ENCODE measurements around the gene LGR4. TPM values are rescaled to one million over a fixed set of nuclear protein-coding genes. Genes with fewer than 3 reads are reported as not detected.
"Not testable (repeated sequence)": the region's sequence is repeated elsewhere in the genome, so short reads cannot be mapped to it uniquely, and the experiment has no call there.

The LGR4 gene
- total RNA-seq, 1 donor from 2014 or later: 51.5 TPM

GRCh38 chr11:27456140-27456794, 16.3 kb downstream of the LGR4 start:
- Mint-ChIP-seq H3K4me1 (peaks cover 57% of the 10 kb centered on the region), H3K27ac (ENCODE audit: unreplicated experiment) (peak overlapping the region; percentile 5)
- TF ChIP-seq, protein P1, sequence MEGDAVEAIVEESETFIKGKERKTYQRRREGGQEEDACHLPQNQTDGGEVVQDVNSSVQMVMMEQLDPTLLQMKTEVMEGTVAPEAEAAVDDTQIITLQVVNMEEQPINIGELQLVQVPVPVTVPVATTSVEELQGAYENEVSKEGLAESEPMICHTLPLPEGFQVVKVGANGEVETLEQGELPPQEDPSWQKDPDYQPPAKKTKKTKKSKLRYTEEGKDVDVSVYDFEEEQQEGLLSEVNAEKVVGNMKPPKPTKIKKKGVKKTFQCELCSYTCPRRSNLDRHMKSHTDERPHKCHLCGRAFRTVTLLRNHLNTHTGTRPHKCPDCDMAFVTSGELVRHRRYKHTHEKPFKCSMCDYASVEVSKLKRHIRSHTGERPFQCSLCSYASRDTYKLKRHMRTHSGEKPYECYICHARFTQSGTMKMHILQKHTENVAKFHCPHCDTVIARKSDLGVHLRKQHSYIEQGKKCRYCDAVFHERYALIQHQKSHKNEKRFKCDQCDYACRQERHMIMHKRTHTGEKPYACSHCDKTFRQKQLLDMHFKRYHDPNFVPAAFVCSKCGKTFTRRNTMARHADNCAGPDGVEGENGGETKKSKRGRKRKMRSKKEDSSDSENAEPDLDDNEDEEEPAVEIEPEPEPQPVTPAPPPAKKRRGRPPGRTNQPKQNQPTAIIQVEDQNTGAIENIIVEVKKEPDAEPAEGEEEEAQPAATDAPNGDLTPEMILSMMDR (conservative IDR thresholded peaks at IDR 0.05): no peak

GRCh38 chr11:27455667-27456066, 16.9 kb downstream of the LGR4 start:
- Mint-ChIP-seq H3K4me3 (no peak overlapping the region), H3K4me1 (peaks cover 60% of the 10 kb centered on the region), H3K36me3 (ENCODE audit: low read depth) (no peaks in the 10 kb centered on the region), H3K27me3 (ENCODE audit: low read depth) (no peaks in the 10 kb centered on the region), H3K9me3 (no peaks in the 10 kb centered on the region), H3K27ac (ENCODE audit: unreplicated experiment) (peak overlapping the region; percentile 5)
- no peak for DNase-seq (ENCODE audit: low read depth, low spot score)
- TF ChIP-seq, protein P1 (conservative IDR thresholded peaks at IDR 0.05): no peak

More at GRCh38 chr11:27456140-27456794, 16.3 kb downstream of the LGR4 start:
- Mint-ChIP-seq H3K36me3 (ENCODE audit: low read depth) (no peaks in the 10 kb centered on the region), H3K27me3 (ENCODE audit: low read depth) (no peaks in the 10 kb centered on the region), H3K4me3 (no peak overlapping the region), H3K9me3 (no peaks in the 10 kb centered on the region)
- DNase-seq (ENCODE audit: low read depth, low spot score): no peak

- H3K4me3 Mint-ChIP-seq: no peak overlapping the region
- no peak for DNase-seq (ENCODE audit: low read depth, low spot score)
- H3K4me1 Mint-ChIP-seq: peaks cover 54% of the 10 kb centered on the region
- H3K27ac Mint-ChIP-seq (ENCODE audit: unreplicated experiment): no peak overlapping the region
- no peaks in the 10 kb centered on the region for H3K27me3 Mint-ChIP-seq (ENCODE audit: low read depth)
- no peaks in the 10 kb centered on the region for H3K9me3 Mint-ChIP-seq
- TF ChIP-seq, protein P1 (conservative IDR thresholded peaks at IDR 0.05): no peak
- H3K36me3 Mint-ChIP-seq (ENCODE audit: low read depth): no peaks in the 10 kb centered on the region
These were observed 18.9 kb downstream of the LGR4 start for GRCh38 chr11:27453701-27454100.

GRCh38 chr11:27452147-27452546, 20.4 kb downstream of the LGR4 start:
- Mint-ChIP-seq H3K4me3 (no peak overlapping the region), H3K4me1 (peaks cover 42% of the 10 kb centered on the region), H3K36me3 (ENCODE audit: low read depth) (no peaks in the 10 kb centered on the region), H3K9me3 (no peaks in the 10 kb centered on the region), H3K27me3 (ENCODE audit: low read depth) (no peaks in the 10 kb centered on the region), H3K27ac (ENCODE audit: unreplicated experiment) (no peak overlapping the region)
- DNase-seq (ENCODE audit: low read depth, low spot score): no peak
- TF ChIP-seq, protein P1 (conservative IDR thresholded peaks at IDR 0.05): no peak

- no peaks in the 10 kb centered on the region for H3K9me3 Mint-ChIP-seq
- no peak overlapping the region for H3K4me3 Mint-ChIP-seq
- H3K36me3 Mint-ChIP-seq (ENCODE audit: low read depth): no peaks in the 10 kb centered on the region
- TF ChIP-seq, protein P1 (conservative IDR thresholded peaks at IDR 0.05): no peak
- peaks cover 35% of the 10 kb centered on the region for H3K4me1 Mint-ChIP-seq
- DNase-seq (ENCODE audit: low read depth, low spot score): no peak
- H3K27ac Mint-ChIP-seq (ENCODE audit: unreplicated experiment): no peak overlapping the region
- H3K27me3 Mint-ChIP-seq (ENCODE audit: low read depth): no peaks in the 10 kb centered on the region
These were observed 21.2 kb downstream of the LGR4 start for GRCh38 chr11:27451244-27451965.

- not testable (repeated sequence) for H3K9me3 Mint-ChIP-seq; DNase-seq (ENCODE audit: low read depth, low spot score); H3K27me3 Mint-ChIP-seq (ENCODE audit: low read depth); H3K36me3 Mint-ChIP-seq (ENCODE audit: low read depth); H3K4me3 Mint-ChIP-seq; H3K27ac Mint-ChIP-seq (ENCODE audit: unreplicated experiment)
- H3K4me1 Mint-ChIP-seq: peaks cover 54% of the 10 kb centered on the region
These were observed 24.4 kb downstream of the LGR4 start for GRCh38 chr11:27448184-27448540.
